CD14-positive monocyte (primary cell): ENCODE results near the gene BRD9. TPM values are rescaled to one million over a fixed set of nuclear protein-coding genes. Genes with fewer than 3 reads are reported as not detected.

Experiments
- DNase-seq, 3 donors: peaks; one replicate each; pipeline ENCODE4 v3.0.0-alpha.2; 2011 to 2022
- H2AFZ ChIP-seq: 2 replicates; pipeline ENCODE4 v1.6.0; 2012; ENCODE audit warnings: mild to moderate bottlenecking, low read depth, low read length, inconsistent platforms; ENCODE audit not compliant: insufficient read depth, poor library complexity, severe bottlenecking
- H3K27ac ChIP-seq, 2 donors: 1 replicate in 1 of 2; 2 replicates in 1 of 2; pipeline ENCODE4 v1.5.1; 2012 to 2013; ENCODE audit warnings: low read length in 2 of 2, control low read depth in 1 of 2, inconsistent platforms in 1 of 2, low read depth in 1 of 2, mild to moderate bottlenecking in 1 of 2
- H3K27me3 ChIP-seq, 2 donors: one replicate each; pipeline versions ENCODE4 v1.6.0 to v1.6.1; 2011 to 2013; ENCODE audit warnings: low read length in 2 of 2; ENCODE audit not compliant: control insufficient read depth in 2 of 2, insufficient read depth in 2 of 2
- H3K36me3 ChIP-seq, 2 donors: replicated peaks in 1 of 2; 1 replicate in 1 of 2; 2 replicates in 1 of 2; pipeline versions ENCODE4 v1.5.1 to v1.6.1; 2012 to 2013; ENCODE audit warnings: low read length in 2 of 2, control low read depth in 1 of 2, inconsistent platforms in 1 of 2, mild to moderate bottlenecking in 1 of 2; ENCODE audit not compliant: insufficient read depth in 2 of 2, control insufficient read depth in 1 of 2
- H3K4me1 ChIP-seq, 2 donors: 1 replicate in 1 of 2; 2 replicates in 1 of 2; pipeline versions ENCODE4 v1.5.1 to v1.6.1; 2012 to 2013; ENCODE audit warnings: low read length in 2 of 2, control low read depth in 1 of 2, inconsistent platforms in 1 of 2, mild to moderate bottlenecking in 1 of 2, moderate library complexity in 1 of 2; ENCODE audit not compliant: insufficient read depth in 2 of 2, control insufficient read depth in 1 of 2
- H3K4me2 ChIP-seq: replicated peaks from 2 replicates; pipeline ENCODE3; 2012; ENCODE audit warnings: low read length, moderate library complexity, mild to moderate bottlenecking; ENCODE audit not compliant: poor library complexity, severe bottlenecking; ENCODE audit errors: extremely low read depth
- H3K4me3 ChIP-seq, 3 experiments: fragments of 200-600 bp in 1 of 3; sonication (generic) in 1 of 3; replicated peaks in 1 of 3; 1 replicate in 2 of 3; 2 replicates in 1 of 3; pipeline ENCODE4 v1.5.1; 2011 to 2013; ENCODE audit warnings: low read length in 3 of 3, mild to moderate bottlenecking in 3 of 3, control low read depth in 2 of 3, low read depth in 2 of 3, inconsistent platforms in 1 of 3, moderate library complexity in 1 of 3
- H3K79me2 ChIP-seq: 2 replicates; pipeline ENCODE4 v1.6.0; 2012; ENCODE audit warnings: mild to moderate bottlenecking, control low read depth, inconsistent platforms, low read length, moderate library complexity; ENCODE audit not compliant: insufficient read depth
- H3K9ac ChIP-seq: 2 replicates; pipeline ENCODE4 v1.6.0; 2017; ENCODE audit warnings: low read length, mild to moderate bottlenecking; ENCODE audit not compliant: insufficient read depth, poor library complexity, severe bottlenecking
- H3K9me3 ChIP-seq, 2 donors: replicated peaks in 1 of 2; 1 replicate in 1 of 2; 2 replicates in 1 of 2; pipeline versions ENCODE4 v1.5.1 to v1.6.1; 2012 to 2013; ENCODE audit warnings: low read length in 2 of 2, control low read depth in 1 of 2; ENCODE audit not compliant: control insufficient read depth in 1 of 2, insufficient read depth in 1 of 2
- H4K20me1 ChIP-seq: 2 replicates; pipeline ENCODE4 v1.6.0; 2012; ENCODE audit warnings: mild to moderate bottlenecking, low read length, control low read depth, moderate library complexity; ENCODE audit not compliant: insufficient read depth
- H3K27ac Mint-ChIP-seq, 7 donors: one replicate each; pipeline ENCODE4 v1.8.0; 2020; ENCODE audit warnings: mild to moderate bottlenecking in 7 of 7, mixed read lengths in 7 of 7, moderate library complexity in 6 of 7, inconsistent platforms in 2 of 7
- H3K27me3 Mint-ChIP-seq, 3 donors: one replicate each; pipeline ENCODE4 v1.8.0; 2021 to 2022; ENCODE audit warnings: low read depth in 3 of 3, mild to moderate bottlenecking in 3 of 3, mixed read lengths in 3 of 3, moderate library complexity in 3 of 3, inconsistent platforms in 1 of 3
- H3K36me3 Mint-ChIP-seq, 2 donors: one replicate each; pipeline ENCODE4 v1.8.0; 2020; ENCODE audit warnings: mixed read lengths in 2 of 2, inconsistent platforms in 1 of 2, mild to moderate bottlenecking in 1 of 2
- H3K4me1 Mint-ChIP-seq: one replicate; pipeline ENCODE4 v1.8.0; 2020; ENCODE audit warnings: mild to moderate bottlenecking, mixed read lengths
- H3K4me3 Mint-ChIP-seq, 2 donors: one replicate each; pipeline ENCODE4 v1.8.0; 2020; ENCODE audit warnings: mild to moderate bottlenecking in 2 of 2, mixed read lengths in 2 of 2, moderate library complexity in 1 of 2
- H3K9me3 Mint-ChIP-seq, 7 donors: one replicate each; pipeline ENCODE4 v1.8.0; 2020 to 2022; ENCODE audit warnings: mixed read lengths in 7 of 7, mild to moderate bottlenecking in 6 of 7, moderate library complexity in 6 of 7, inconsistent platforms in 2 of 7
- WGBS: methylation state at CpG from one replicate; pipeline ENCODE4 v1.1.5; 2013; ENCODE audit warnings: missing lambda C conversion rate; ENCODE audit not compliant: insufficient coverage; 5-methylcytosine and 5-hydroxymethylcytosine counted together
- intact Hi-C, 2 donors: fragments of 100-400 bp; cut with micrococcal nuclease; formaldehyde crosslinking; loops; one replicate each; pipeline versions ENCODE4 v1.15.0 to v1.15.1; 2023
- polyA plus RNA-seq, 3 donors: library from polyadenylated mRNA; depleted of rRNA in 1 of 3; unstranded in 2 of 3; stranded (reverse) in 1 of 3; fragments of 300-500 nt in 2 of 3; fragments of >200 nt in 1 of 3; fragmentation: Illumina TruSeq in 2 of 3; gene quantifications; 1 replicate in 2 of 3; 2 replicates in 1 of 3; pipeline ENCODE4 v1.2.3, GENCODE V29; 2012 to 2021
- TF ChIP-seq, protein P1 (sequence below): fragments of 200-600 bp; IDR thresholded peaks from one replicate; pipeline ENCODE4 v1.8.0; 2022; ENCODE audit warnings: antibody characterized with exemption, mild to moderate bottlenecking

Gene BRD9
- polyA plus RNA-seq, 3 donors, result 5.3 to 22.7 (median 9.3) TPM

DNA sequence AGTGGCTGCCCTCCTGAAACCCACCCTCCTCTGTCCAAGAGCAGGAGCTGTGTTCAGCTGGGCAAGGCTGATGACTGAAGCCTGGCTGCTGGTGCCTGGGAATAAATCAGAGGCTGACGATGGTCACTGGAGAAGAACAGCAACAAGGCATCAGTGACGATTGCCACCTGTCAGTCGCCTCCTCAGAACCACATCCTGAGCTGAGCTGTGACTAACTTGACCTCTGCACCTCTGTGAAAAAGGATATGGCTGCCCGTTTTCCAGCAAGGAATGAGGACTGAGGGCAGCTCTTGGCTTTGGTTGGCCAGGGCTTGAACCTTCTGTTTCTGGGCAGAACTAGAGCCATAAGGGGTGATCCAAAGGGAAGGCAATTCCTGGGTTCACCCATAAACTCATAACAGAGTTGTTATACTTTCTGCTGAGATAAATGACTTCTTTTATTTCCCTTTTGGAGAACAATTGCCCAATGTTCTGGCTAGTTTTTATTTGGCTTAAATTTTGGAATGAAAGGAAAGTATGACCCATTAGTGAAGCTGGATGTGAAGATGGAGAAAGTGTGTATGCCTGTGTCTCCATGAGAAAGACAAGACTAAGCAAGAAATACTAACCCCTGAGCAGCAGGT, 40.1 kb upstream of the BRD9 start:
- intact Hi-C loops, result no loop called here
- Histone ChIP-seq H3K27me3 (peaks cover 0 to 3% of the 10 kb centered on the region in 2 donors), H3K4me2 (no peak overlapping the region), H3K79me2 (no peaks in the 10 kb centered on the region), H4K20me1 (no peaks in the 10 kb centered on the region), H3K9ac (no peak overlapping the region), H3K4me1 (no peaks in the 10 kb centered on the region), H2AFZ (no peak overlapping the region), H3K36me3 (no peaks in the 10 kb centered on the region), H3K9me3 (peaks cover 0 to 4% of the 10 kb centered on the region in 2 donors), H3K27ac (no peak overlapping the region), H3K4me3 (no peak overlapping the region)
- Mint-ChIP-seq H3K4me1 (no peaks in the 10 kb centered on the region), H3K9me3 (peaks cover 0 to 13% (median 3%) of the 10 kb centered on the region in 7 donors), H3K27me3 (peaks cover 9 to 11% (median 10%) of the 10 kb centered on the region in 3 donors), H3K4me3 (no peak overlapping the region), H3K27ac (no peak overlapping the region), H3K36me3 (peaks cover 0 to 3% of the 10 kb centered on the region in 2 donors)
- DNase-seq, result no peak
- 93% methylated on average over 4 of the region's 4 CpGs for WGBS
- TF ChIP-seq, protein P1, sequence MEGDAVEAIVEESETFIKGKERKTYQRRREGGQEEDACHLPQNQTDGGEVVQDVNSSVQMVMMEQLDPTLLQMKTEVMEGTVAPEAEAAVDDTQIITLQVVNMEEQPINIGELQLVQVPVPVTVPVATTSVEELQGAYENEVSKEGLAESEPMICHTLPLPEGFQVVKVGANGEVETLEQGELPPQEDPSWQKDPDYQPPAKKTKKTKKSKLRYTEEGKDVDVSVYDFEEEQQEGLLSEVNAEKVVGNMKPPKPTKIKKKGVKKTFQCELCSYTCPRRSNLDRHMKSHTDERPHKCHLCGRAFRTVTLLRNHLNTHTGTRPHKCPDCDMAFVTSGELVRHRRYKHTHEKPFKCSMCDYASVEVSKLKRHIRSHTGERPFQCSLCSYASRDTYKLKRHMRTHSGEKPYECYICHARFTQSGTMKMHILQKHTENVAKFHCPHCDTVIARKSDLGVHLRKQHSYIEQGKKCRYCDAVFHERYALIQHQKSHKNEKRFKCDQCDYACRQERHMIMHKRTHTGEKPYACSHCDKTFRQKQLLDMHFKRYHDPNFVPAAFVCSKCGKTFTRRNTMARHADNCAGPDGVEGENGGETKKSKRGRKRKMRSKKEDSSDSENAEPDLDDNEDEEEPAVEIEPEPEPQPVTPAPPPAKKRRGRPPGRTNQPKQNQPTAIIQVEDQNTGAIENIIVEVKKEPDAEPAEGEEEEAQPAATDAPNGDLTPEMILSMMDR, result no peak

DNA sequence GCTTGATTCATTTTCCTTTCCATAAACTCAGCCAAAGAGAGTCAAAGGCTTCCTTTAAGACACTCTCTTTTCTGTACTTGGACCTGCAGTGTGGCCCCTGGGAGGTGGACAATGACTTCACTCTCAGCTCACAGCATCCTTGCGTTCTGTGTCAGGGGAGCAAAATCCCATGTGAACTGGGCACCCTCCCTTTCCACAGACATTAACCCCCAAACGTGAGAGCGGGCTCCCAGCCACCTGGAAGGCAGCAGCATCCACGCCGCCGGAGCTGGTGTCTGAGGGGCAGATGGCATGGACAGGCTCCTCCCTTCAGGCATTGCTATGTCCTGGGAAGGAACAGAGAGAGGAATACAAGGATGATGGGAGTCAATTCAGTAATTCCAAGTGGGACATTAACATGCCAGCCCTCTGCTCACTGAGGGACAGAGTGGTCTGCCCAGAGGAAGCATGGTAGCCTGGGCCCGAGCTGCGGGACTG, 39.6 kb upstream of the BRD9 start:
- H3K27ac ChIP-seq, result no peak overlapping the region
- H3K79me2 ChIP-seq, result no peaks in the 10 kb centered on the region
- no peak overlapping the region for H2AFZ ChIP-seq
- no peaks in the 10 kb centered on the region for H3K36me3 ChIP-seq
- Mint-ChIP-seq H3K4me3 (no peak overlapping the region), H3K9me3 (peaks cover 0 to 13% (median 3%) of the 10 kb centered on the region in 7 donors), H3K36me3 (peaks cover 0 to 6% of the 10 kb centered on the region in 2 donors), H3K27me3 (peaks cover 15 to 16% (median 15%) of the 10 kb centered on the region in 3 donors), H3K4me1 (no peaks in the 10 kb centered on the region), H3K27ac (no peak overlapping the region)
- H3K4me3 ChIP-seq, result no peak overlapping the region
- intact Hi-C loops, result no loop called here
- no peak overlapping the region for H3K4me2 ChIP-seq
- no peak for DNase-seq
- WGBS, result 98% methylated on average over 5 of the region's 8 CpGs
- no peaks in the 10 kb centered on the region for H3K4me1 ChIP-seq
- H3K9ac ChIP-seq, result no peak overlapping the region
- TF ChIP-seq, protein P1, result no peak
- no peaks in the 10 kb centered on the region for H4K20me1 ChIP-seq
- peaks cover 0 to 8% of the 10 kb centered on the region in 2 donors for H3K27me3 ChIP-seq
- H3K9me3 ChIP-seq, result peaks cover 0 to 4% of the 10 kb centered on the region in 2 donors
